Loucy (cell line): ENCODE data around the gene LTBP1.

Experiments used
- CTCF ChIP-seq: fragments of 200-600 bp; sonication (generic); conservative IDR thresholded peaks from 2 replicates; pipeline ENCODE4 v1.5.1; 2014; ENCODE audit warnings: mild to moderate bottlenecking, antibody characterized with exemption, low read length
- EZH2phosphoT487 ChIP-seq: fragments of 200-600 bp; IDR thresholded peaks from 2 replicates; pipeline ENCODE4 v1.6.1; 2018; ENCODE audit warnings: antibody characterized with exemption, mild to moderate bottlenecking, moderate library complexity, borderline replicate concordance

GRCh38 chr2:33005057-33005456, 58.3 kb downstream of the LTBP1 start:
- TF ChIP-seq CTCF (no peak), EZH2phosphoT487 (no peak)
